MM.1S (cell line): ENCODE results near the gene SRD5A3.

Experiments
- DNase-seq: peaks from one replicate; pipeline ENCODE4 v3.0.0-alpha.2; 2015
- H2AFZ ChIP-seq: fragments of 300-600 bp; sonication (generic); 2 replicates; pipeline ENCODE4 v1.6.0; 2016; ENCODE audit warnings: antibody characterized with exemption, low read length
- H3F3A ChIP-seq: fragments of 300-600 bp; sonication (generic); 2 replicates; pipeline ENCODE4 v1.6.1; 2016; ENCODE audit warnings: mild to moderate bottlenecking, antibody characterized with exemption, low read length, moderate library complexity, mixed read lengths; ENCODE audit not compliant: insufficient read depth
- H3K27ac ChIP-seq: fragments of 300-600 bp; sonication (generic); 2 replicates; pipeline ENCODE4 v1.5.1; 2016; ENCODE audit warnings: mild to moderate bottlenecking, low read length
- H3K27me3 ChIP-seq: fragments of 300-600 bp; sonication (generic); replicated peaks from 2 replicates; pipeline ENCODE4 v1.6.0; 2016; ENCODE audit warnings: low read length; ENCODE audit not compliant: insufficient read depth
- H3K36me3 ChIP-seq: fragments of 300-600 bp; sonication (generic); replicated peaks from 2 replicates; pipeline ENCODE4 v1.6.1; 2016; ENCODE audit warnings: mild to moderate bottlenecking, low read length, mixed read lengths; ENCODE audit not compliant: insufficient read depth
- H3K4me1 ChIP-seq: fragments of 300-600 bp; sonication (generic); 2 replicates; pipeline ENCODE4 v1.6.1; 2016; ENCODE audit warnings: low read length, mixed read lengths
- H3K4me2 ChIP-seq: fragments of 300-600 bp; sonication (generic); 2 replicates; pipeline ENCODE4 v1.6.0; 2016; ENCODE audit warnings: low read depth, low read length
- H3K4me3 ChIP-seq: fragments of 300-600 bp; sonication (generic); 2 replicates; pipeline ENCODE4 v1.5.1; 2016; ENCODE audit warnings: low read length, mixed read lengths
- H3K79me2 ChIP-seq: fragments of 300-600 bp; sonication (generic); 2 replicates; pipeline ENCODE4 v1.6.1; 2016; ENCODE audit warnings: mixed run types, low read length, mixed read lengths
- H3K9ac ChIP-seq: fragments of 300-600 bp; sonication (generic); 2 replicates; pipeline ENCODE4 v1.6.1; 2016; ENCODE audit warnings: low read length, mixed read lengths
- H3K9me2 ChIP-seq: fragments of 300-600 bp; sonication (generic); replicated peaks from 2 replicates; pipeline ENCODE4 v1.6.1; 2016; ENCODE audit warnings: mild to moderate bottlenecking, low read length, mixed read lengths; ENCODE audit not compliant: insufficient read depth
- H3K9me3 ChIP-seq: fragments of 300-600 bp; sonication (generic); replicated peaks from 2 replicates; pipeline ENCODE4 v1.6.1; 2016; ENCODE audit warnings: mild to moderate bottlenecking, low read length, mixed read lengths; ENCODE audit not compliant: insufficient read depth
- H4K20me1 ChIP-seq: fragments of 300-600 bp; sonication (generic); 2 replicates; pipeline ENCODE4 v1.6.1; 2016; ENCODE audit warnings: mild to moderate bottlenecking, low read length, moderate library complexity, mixed read lengths; ENCODE audit not compliant: insufficient read depth
- CTCF ChIP-seq: fragments of 300-600 bp; sonication (generic); IDR thresholded peaks from 2 replicates; pipeline ENCODE4 v1.5.1; 2016; ENCODE audit warnings: antibody characterized with exemption, low read length, mixed read lengths
- EZH2 ChIP-seq: fragments of 300-600 bp; sonication (generic); optimal IDR thresholded peaks from 2 replicates; pipeline ENCODE3; 2017; ENCODE audit warnings: low read depth, mild to moderate bottlenecking, antibody characterized with exemption, low read length, mixed read lengths
- EZH2phosphoT487 ChIP-seq: fragments of 300-600 bp; sonication (generic); IDR thresholded peaks from 2 replicates; pipeline ENCODE4 v1.6.1; 2018; ENCODE audit warnings: antibody characterized with exemption, low read length

Gene SRD5A3

DNA sequence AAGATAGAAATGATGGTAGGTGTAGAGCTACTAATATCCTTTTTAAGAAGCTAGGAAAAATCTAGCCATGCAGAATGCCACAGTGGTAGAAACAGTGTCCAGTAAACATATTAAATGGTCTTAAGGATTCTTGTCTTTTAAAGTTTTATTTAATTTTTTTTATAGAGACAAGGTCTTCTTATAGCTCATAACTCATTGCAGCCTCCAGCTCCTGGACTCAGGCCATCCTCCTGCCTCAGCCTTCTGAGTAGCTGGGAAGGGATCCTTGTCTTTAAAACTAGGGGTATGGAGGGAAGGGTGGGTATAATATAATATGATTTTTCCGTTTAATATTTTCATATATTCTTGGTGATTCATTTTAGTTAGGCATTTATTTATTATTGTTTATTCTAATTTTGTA, 53.5 kb downstream of the SRD5A3 start:
- Histone ChIP-seq H3K36me3 (no peaks in the 10 kb centered on the region; the same call in 1 of the 2 replicates), H2AFZ (no peak overlapping the region), H3F3A (peaks cover 3% of the 10 kb centered on the region; the same call in 1 of the 2 replicates), H3K27me3 (no peaks in the 10 kb centered on the region), H3K27ac (no peak overlapping the region), H3K4me1 (peaks cover 16% of the 10 kb centered on the region), H4K20me1 (peaks cover 28% of the 10 kb centered on the region), H3K4me3 (peak overlapping the region; percentile 5; the same call in 1 of the 2 replicates), H3K9ac (no peak overlapping the region), H3K79me2 (peaks cover 64% of the 10 kb centered on the region), H3K9me2 (no peaks in the 10 kb centered on the region), H3K9me3 (no peaks in the 10 kb centered on the region), H3K4me2 (peak overlapping the region; percentile 87; the same call in 1 of the 2 replicates)
- DNase-seq: no peak
- TF ChIP-seq EZH2: no peak
- TF ChIP-seq CTCF: no peak
- TF ChIP-seq EZH2phosphoT487: no peak

DNA sequence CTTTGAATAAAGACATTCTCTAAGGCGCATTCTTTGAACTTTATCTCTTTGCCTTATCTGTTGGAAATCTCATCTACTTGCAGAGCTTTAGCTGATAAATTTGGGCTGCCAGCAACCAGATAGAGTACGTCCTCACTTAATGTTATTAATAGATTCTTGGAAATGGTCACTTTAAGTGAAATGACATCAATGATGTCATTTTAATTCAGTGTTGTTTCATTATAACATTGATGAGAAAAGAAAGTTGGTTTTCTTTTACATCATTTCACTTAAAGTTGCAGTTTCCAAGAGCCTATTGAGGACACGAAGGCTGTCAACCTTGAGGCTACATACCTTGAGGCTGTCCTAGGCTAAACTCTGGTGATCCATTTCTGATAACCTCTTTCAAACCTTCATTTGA, 59.0 kb downstream of the SRD5A3 start:
- TF ChIP-seq CTCF: no peak
- no peak for TF ChIP-seq EZH2phosphoT487
- no peak for TF ChIP-seq EZH2
- no peak overlapping the region for H2AFZ ChIP-seq
- DNase-seq: no peak
- peaks cover 3% of the 10 kb centered on the region; the same call in 1 of the 2 replicates for H4K20me1 ChIP-seq
- H3K9ac ChIP-seq: no peak overlapping the region
- no peak overlapping the region for H3K4me3 ChIP-seq
- H3K27me3 ChIP-seq: no peaks in the 10 kb centered on the region
- no peaks in the 10 kb centered on the region for H3K4me1 ChIP-seq
- no peaks in the 10 kb centered on the region; the same call in 1 of the 2 replicates for H3K36me3 ChIP-seq
- H3K27ac ChIP-seq: no peak overlapping the region
- H3K9me2 ChIP-seq: no peaks in the 10 kb centered on the region
- H3F3A ChIP-seq: no peaks in the 10 kb centered on the region
- H3K4me2 ChIP-seq: no peak overlapping the region
- H3K79me2 ChIP-seq: peaks cover 82% of the 10 kb centered on the region
- no peaks in the 10 kb centered on the region for H3K9me3 ChIP-seq

- no peak for DNase-seq
- Histone ChIP-seq H3K27me3 (no peaks in the 10 kb centered on the region), H3K27ac (no peak overlapping the region), H4K20me1 (no peaks in the 10 kb centered on the region; the same call in 1 of the 2 replicates), H3K9ac (no peak overlapping the region), H3K4me1 (no peaks in the 10 kb centered on the region), H3K9me2 (no peaks in the 10 kb centered on the region), H3K36me3 (no peaks in the 10 kb centered on the region; the same call in 1 of the 2 replicates), H2AFZ (no peak overlapping the region), H3K79me2 (peaks cover 84% of the 10 kb centered on the region), H3F3A (no peaks in the 10 kb centered on the region), H3K9me3 (no peaks in the 10 kb centered on the region), H3K4me2 (no peak overlapping the region), H3K4me3 (no peak overlapping the region)
- no peak for TF ChIP-seq CTCF
- TF ChIP-seq EZH2phosphoT487: no peak
- no peak for TF ChIP-seq EZH2
Observed at GRCh38 chr4:55406545-55406944, 60.5 kb downstream of the SRD5A3 start.
